ENCODE data around the gene ANKIB1. TPM values are rescaled to one million over a fixed set of nuclear protein-coding genes. Genes with fewer than 3 reads are reported as not detected.

Gene ANKIB1
- total RNA-seq, 4 donors from 2014 or later, result 35.0 to 42.0 (median 39.1) TPM

GRCh38 chr7:92221766-92222165 lies 24.0 kb upstream of the ANKIB1 start:
- Histone ChIP-seq H3K4me3 (no peak overlapping the region), H3K36me3 (peaks cover 7 to 100% of the 10 kb centered on the region in 2 donors), H3K27me3 (no peaks in the 10 kb centered on the region), H3K27ac (no peak overlapping the region), H3K4me1 (no peaks in the 10 kb centered on the region), H3K9me3 (no peaks in the 10 kb centered on the region)
- ATAC-seq, result no peak
- TF ChIP-seq CTCF (IDR thresholded peaks at IDR 0.05), result no peak
- TF ChIP-seq EP300 (IDR thresholded peaks at IDR 0.05), result no peak
- no peak for TF ChIP-seq POLR2A (IDR thresholded peaks at IDR 0.05)
- TF ChIP-seq POLR2AphosphoS5 (IDR thresholded peaks at IDR 0.05), result no peak
- 91 to 98% methylated on average over 1 to 3 of the region's 3 CpGs for WGBS, 2 donors (ENCODE audit: low coverage in 1 of 2)

GRCh38 chr7:92226981-92227380 lies 18.8 kb upstream of the ANKIB1 start:
- no peak for ATAC-seq
- TF ChIP-seq POLR2A (IDR thresholded peaks at IDR 0.05), result no peak
- TF ChIP-seq CTCF (IDR thresholded peaks at IDR 0.05), result no peak
- TF ChIP-seq EP300 (IDR thresholded peaks at IDR 0.05), result no peak
- no peak for TF ChIP-seq POLR2AphosphoS5 (IDR thresholded peaks at IDR 0.05)
- Histone ChIP-seq H3K9me3 (no peaks in the 10 kb centered on the region), H3K36me3 (peaks cover 0 to 95% of the 10 kb centered on the region in 2 donors), H3K27ac (no peak overlapping the region), H3K4me3 (no peak overlapping the region), H3K27me3 (no peaks in the 10 kb centered on the region), H3K4me1 (no peaks in the 10 kb centered on the region)
- WGBS, 2 donors (ENCODE audit: low coverage in 1 of 2), result 87% methylated on average over 3 to 4 of the region's 4 CpGs

GRCh38 chr7:92228100-92228499 lies 17.7 kb upstream of the ANKIB1 start:
- Histone ChIP-seq H3K36me3 (peaks cover 0 to 94% of the 10 kb centered on the region in 2 donors), H3K4me1 (no peaks in the 10 kb centered on the region), H3K4me3 (no peak overlapping the region), H3K27ac (no peak overlapping the region), H3K9me3 (no peaks in the 10 kb centered on the region), H3K27me3 (no peaks in the 10 kb centered on the region)
- 92 to 100% methylated on average over 2 of the region's 2 CpGs for WGBS, 2 donors (ENCODE audit: low coverage in 1 of 2)
- TF ChIP-seq POLR2AphosphoS5 (IDR thresholded peaks at IDR 0.05) (no peak), CTCF (IDR thresholded peaks at IDR 0.05) (no peak), EP300 (IDR thresholded peaks at IDR 0.05) (no peak), POLR2A (IDR thresholded peaks at IDR 0.05) (no peak)
- no peak for ATAC-seq

- WGBS, 2 donors (ENCODE audit: low coverage in 1 of 2), result 100% methylated on average over 2 of the region's 2 CpGs
- Histone ChIP-seq H3K27me3 (no peaks in the 10 kb centered on the region), H3K4me1 (no peaks in the 10 kb centered on the region), H3K27ac (no peak overlapping the region), H3K9me3 (no peaks in the 10 kb centered on the region), H3K36me3 (peaks cover 0 to 94% of the 10 kb centered on the region in 2 donors), H3K4me3 (no peak overlapping the region)
- TF ChIP-seq POLR2AphosphoS5 (IDR thresholded peaks at IDR 0.05) (no peak), EP300 (IDR thresholded peaks at IDR 0.05) (no peak), POLR2A (IDR thresholded peaks at IDR 0.05) (no peak), CTCF (IDR thresholded peaks at IDR 0.05) (no peak)
- no peak for ATAC-seq
Measured at GRCh38 chr7:92228742-92229141, 17.0 kb upstream of the ANKIB1 start.

GRCh38 chr7:92230547-92230946 lies 15.2 kb upstream of the ANKIB1 start:
- 75 to 82% methylated on average over 2 of the region's 2 CpGs for WGBS, 2 donors (ENCODE audit: low coverage in 1 of 2)
- H3K4me3 ChIP-seq, result no peak overlapping the region
- TF ChIP-seq CTCF (IDR thresholded peaks at IDR 0.05) (no peak), EP300 (IDR thresholded peaks at IDR 0.05) (no peak), POLR2AphosphoS5 (IDR thresholded peaks at IDR 0.05) (no peak), POLR2A (IDR thresholded peaks at IDR 0.05) (no peak)
- no peak for ATAC-seq
- no peaks in the 10 kb centered on the region for H3K27me3 ChIP-seq
- no peak overlapping the region for H3K27ac ChIP-seq
- no peaks in the 10 kb centered on the region for H3K9me3 ChIP-seq
- peaks cover 0 to 94% of the 10 kb centered on the region in 2 donors for H3K36me3 ChIP-seq
- H3K4me1 ChIP-seq, result no peaks in the 10 kb centered on the region
